Fibroblast of skin of abdomen (primary cell): ENCODE results near the gene TUBD1.
A peak's percentile ranks its signal among the peaks of the same experiment; 100 is the strongest.
"Not testable (repeated sequence)": the region's sequence is repeated elsewhere in the genome, so short reads cannot be mapped to it uniquely, and the experiment has no call there.

ENCODE experiments used
- DNase-seq: peaks from one replicate; pipeline ENCODE4 v3.0.0-alpha.2; 2013

TUBD1 gene

GRCh38 chr17:59874376-59874775, 18.4 kb downstream of the TUBD1 start:
- DNase-seq, result no peak

GRCh38 chr17:59873414-59873813, 19.3 kb downstream of the TUBD1 start:
- not testable (repeated sequence) for DNase-seq

- DNase-seq, result no peak
Measured at GRCh38 chr17:59872351-59872750, 20.4 kb downstream of the TUBD1 start.

- no peak for DNase-seq
Measured at GRCh38 chr17:59870482-59870881, 22.3 kb downstream of the TUBD1 start.

- DNase-seq, result no peak
Measured at GRCh38 chr17:59869941-59870218, 22.9 kb downstream of the TUBD1 start.

- no peak for DNase-seq
Measured at GRCh38 chr17:59863616-59864015, 29.1 kb downstream of the TUBD1 start.

- peak; percentile 69 for DNase-seq
Measured at GRCh38 chr17:59859444-59860025, 33.2 kb downstream of the TUBD1 start.

GRCh38 chr17:59858932-59859331, 33.8 kb downstream of the TUBD1 start:
- DNase-seq, result no peak

- peak; percentile 51 for DNase-seq
Measured at GRCh38 chr17:59858167-59858816, 34.5 kb downstream of the TUBD1 start.

- no peak for DNase-seq
Measured at GRCh38 chr17:59856859-59857794, 35.6 kb downstream of the TUBD1 start.

GRCh38 chr17:59853919-59854729, 38.6 kb downstream of the TUBD1 start:
- not testable (repeated sequence) for DNase-seq

GRCh38 chr17:59853168-59853918, 39.4 kb downstream of the TUBD1 start:
- peak; percentile 75 for DNase-seq

GRCh38 chr17:59852847-59853167, 39.9 kb downstream of the TUBD1 start:
- DNase-seq, result not testable (repeated sequence)

- peak; percentile 85 for DNase-seq
Measured at GRCh38 chr17:59851439-59852375, 41.0 kb downstream of the TUBD1 start.

GRCh38 chr17:59850311-59850710, 42.4 kb downstream of the TUBD1 start:
- not testable (repeated sequence) for DNase-seq

GRCh38 chr17:59848778-59849177, 44.0 kb downstream of the TUBD1 start:
- DNase-seq, result peak; percentile 74

- DNase-seq, result no peak
Measured at GRCh38 chr17:59848385-59848668, 44.4 kb downstream of the TUBD1 start.

GRCh38 chr17:59846394-59847165, 46.2 kb downstream of the TUBD1 start:
- peak; percentile 82 for DNase-seq

GRCh38 chr17:59845595-59846393, 46.9 kb downstream of the TUBD1 start:
- DNase-seq, result peak; percentile 84
